Testis (tissue), 2 donors: Measurements from ENCODE around the gene SOD2.

Experiments used
- CTCF ChIP-seq, 3 experiments: fragments of 450-650 bp in 2 of 3; fragments of 200-600 bp in 1 of 3; sonication (generic) in 1 of 3; IDR thresholded peaks; one replicate each; pipeline ENCODE4 v1.5.1; 2016 to 2019; ENCODE audit warnings: antibody characterized with exemption in 3 of 3, mild to moderate bottlenecking in 2 of 3, moderate library complexity in 1 of 3
- POLR2A ChIP-seq: fragments of 450-650 bp; IDR thresholded peaks from one replicate; pipeline ENCODE4 v1.6.1; 2017; ENCODE audit warnings: antibody characterized with exemption, mild to moderate bottlenecking, moderate library complexity

DNA sequence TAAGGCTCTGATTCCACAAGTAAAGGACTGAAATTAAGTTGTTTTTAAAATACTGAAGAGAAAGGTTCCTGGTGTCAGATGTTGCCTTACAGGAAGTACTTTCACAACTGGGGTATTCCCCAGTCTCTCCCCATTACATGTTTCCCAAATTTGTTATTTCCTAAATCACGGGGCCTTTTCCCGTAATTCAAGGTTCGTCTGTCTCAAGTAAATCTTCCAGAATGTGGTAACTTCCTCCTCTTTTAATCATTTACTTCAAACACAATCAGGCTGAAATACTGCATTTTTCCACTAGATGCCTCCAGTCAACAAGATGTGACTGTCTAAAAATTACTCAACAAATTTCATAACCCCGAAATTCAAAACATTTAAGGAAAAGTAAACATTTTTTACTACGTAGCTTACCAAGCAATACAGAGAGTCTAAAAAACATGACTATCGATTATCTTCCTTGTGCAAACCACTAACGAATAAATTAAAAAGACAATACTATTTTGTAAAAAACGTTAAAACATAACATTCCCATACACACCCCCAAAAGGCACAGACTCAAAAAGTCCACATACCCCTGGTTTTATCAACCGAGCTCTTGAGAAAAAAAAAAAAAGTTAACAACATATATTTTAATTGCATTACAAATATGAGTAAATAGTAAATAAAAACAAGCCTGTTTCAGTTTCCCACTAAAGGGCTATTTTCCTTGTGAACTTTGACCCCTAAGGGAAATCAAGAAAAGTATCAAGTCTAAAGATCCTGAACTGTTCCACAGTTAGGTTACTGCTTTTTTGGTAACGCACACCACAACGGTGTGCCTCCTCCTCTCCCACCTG, 1.7 kb downstream of the SOD2 start:
- TF ChIP-seq CTCF (IDR thresholded peaks at IDR 0.05): peak; percentile 77 to 92 (median 88)
- no peak for TF ChIP-seq POLR2A
